Measurements from ENCODE around the gene PTTG1IP2. TPM values are rescaled to one million over a fixed set of nuclear protein-coding genes. Genes with fewer than 3 reads are reported as not detected.

Gene PTTG1IP2
- total RNA-seq, 1 experiment from 2014 or later: not detected

DNA sequence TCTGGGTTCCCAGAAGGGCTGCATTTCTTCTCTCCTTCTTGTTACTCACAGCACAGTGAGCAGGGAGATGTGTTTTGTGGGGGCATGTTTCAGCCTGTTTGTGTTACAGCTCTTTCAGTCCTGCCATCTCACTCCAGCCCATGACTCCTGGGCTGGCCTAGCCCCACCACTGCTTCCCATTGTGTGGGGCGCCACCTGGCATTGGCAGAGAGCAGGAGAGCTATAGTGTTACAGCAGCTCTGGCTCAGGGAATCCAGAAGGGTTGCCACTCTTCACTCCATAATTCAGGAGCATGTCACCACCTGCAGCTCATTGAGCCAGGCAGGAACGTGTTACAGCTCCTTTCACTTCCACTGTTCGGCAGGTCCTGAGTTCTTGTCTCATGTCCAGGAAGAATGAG lies 36.2 kb upstream of the PTTG1IP2 start:
- Histone ChIP-seq H3K4me3 (replicated peaks in 1 of 2; ENCODE audit: low read depth in 1 of 2, low read length in 2 of 2) (no peak overlapping the region), H3K79me2 (ENCODE audit: insufficient read depth, low read length) (no peaks in the 10 kb centered on the region), H3K9me2 (ENCODE audit: insufficient read depth) (no peaks in the 10 kb centered on the region), H3K36me3 (ENCODE audit: control insufficient read depth in 1 of 2, insufficient read depth in 2 of 2, low read length in 2 of 2) (no peaks in the 10 kb centered on the region), H2AFZ (ENCODE audit: low read depth, low read length, poor library complexity, severe bottlenecking) (no peak overlapping the region), H3K9me3 (ENCODE audit: control insufficient read depth in 1 of 2, insufficient read depth in 1 of 2, low read depth in 1 of 2, low read length in 2 of 2) (no peaks in the 10 kb centered on the region), H3K9ac (ENCODE audit: low read length) (no peak overlapping the region), H3K27ac (ENCODE audit: low read depth, low read length) (no peak overlapping the region), H3K4me2 (ENCODE audit: low read length) (no peak overlapping the region), H4K20me1 (ENCODE audit: insufficient read depth) (no peaks in the 10 kb centered on the region), H3K4me1 (ENCODE audit: control insufficient read depth in 1 of 2, insufficient read depth in 2 of 2, low read length in 2 of 2) (no peaks in the 10 kb centered on the region), H3K27me3 (ENCODE audit: insufficient read depth, low read length) (no peaks in the 10 kb centered on the region)
- no peak for ATAC-seq
- intact Hi-C loops (cut with micrococcal nuclease): no loop called here
- DNase-seq (ENCODE audit: low read depth, low spot score): no peak
- TF ChIP-seq REST (IDR thresholded peaks at IDR 0.05; ENCODE audit: low read depth) (no peak), SP1 (IDR thresholded peaks at IDR 0.05; ENCODE audit: low read depth) (no peak), ZFX (IDR thresholded peaks at IDR 0.05) (no peak), ZNF274 (IDR thresholded peaks at IDR 0.05; ENCODE audit: low read depth, low read length) (no peak), ELF1 (IDR thresholded peaks at IDR 0.05; ENCODE audit: borderline replicate concordance, low read depth) (no peak), POLR2A (IDR thresholded peaks at IDR 0.05; ENCODE audit: borderline replicate concordance, extremely low read depth, insufficient read depth, insufficient read length) (no peak), CEBPB (IDR thresholded peaks at IDR 0.05; ENCODE audit: low read depth) (no peak), TCF7L2 (IDR thresholded peaks at IDR 0.05; ENCODE audit: borderline replicate concordance, extremely low read depth, insufficient read depth, insufficient read length) (no peak), CBX3 (IDR thresholded peaks at IDR 0.05; ENCODE audit: low read depth) (no peak), SRF (IDR thresholded peaks at IDR 0.05; ENCODE audit: low read depth) (no peak), RAD21 (IDR thresholded peaks at IDR 0.05; ENCODE audit: low read depth) (no peak), JUND (IDR thresholded peaks at IDR 0.05) (no peak), SIN3A (IDR thresholded peaks at IDR 0.05; ENCODE audit: low read depth) (no peak), POLR2AphosphoS5 (IDR thresholded peaks at IDR 0.05; ENCODE audit: low read depth, low read length) (no peak), EGR1 (IDR thresholded peaks at IDR 0.05; ENCODE audit: low read depth) (no peak), MAX (IDR thresholded peaks at IDR 0.05) (no peak), YY1 (IDR thresholded peaks at IDR 0.05; ENCODE audit: extremely low read depth, insufficient replicate concordance, low read depth, low read length) (no peak), FOSL1 (IDR thresholded peaks at IDR 0.05; ENCODE audit: low read depth) (no peak)
- TF ChIP-seq, protein P1, sequence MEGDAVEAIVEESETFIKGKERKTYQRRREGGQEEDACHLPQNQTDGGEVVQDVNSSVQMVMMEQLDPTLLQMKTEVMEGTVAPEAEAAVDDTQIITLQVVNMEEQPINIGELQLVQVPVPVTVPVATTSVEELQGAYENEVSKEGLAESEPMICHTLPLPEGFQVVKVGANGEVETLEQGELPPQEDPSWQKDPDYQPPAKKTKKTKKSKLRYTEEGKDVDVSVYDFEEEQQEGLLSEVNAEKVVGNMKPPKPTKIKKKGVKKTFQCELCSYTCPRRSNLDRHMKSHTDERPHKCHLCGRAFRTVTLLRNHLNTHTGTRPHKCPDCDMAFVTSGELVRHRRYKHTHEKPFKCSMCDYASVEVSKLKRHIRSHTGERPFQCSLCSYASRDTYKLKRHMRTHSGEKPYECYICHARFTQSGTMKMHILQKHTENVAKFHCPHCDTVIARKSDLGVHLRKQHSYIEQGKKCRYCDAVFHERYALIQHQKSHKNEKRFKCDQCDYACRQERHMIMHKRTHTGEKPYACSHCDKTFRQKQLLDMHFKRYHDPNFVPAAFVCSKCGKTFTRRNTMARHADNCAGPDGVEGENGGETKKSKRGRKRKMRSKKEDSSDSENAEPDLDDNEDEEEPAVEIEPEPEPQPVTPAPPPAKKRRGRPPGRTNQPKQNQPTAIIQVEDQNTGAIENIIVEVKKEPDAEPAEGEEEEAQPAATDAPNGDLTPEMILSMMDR (IDR thresholded peaks at IDR 0.05 in 2 of 3, conservative IDR thresholded peaks at IDR 0.05 in 1 of 3; ENCODE audit: borderline replicate concordance in 1 of 3, insufficient read depth in 1 of 3, low read depth in 2 of 3, low read length in 2 of 3): no peak
- TF ChIP-seq, protein P2, sequence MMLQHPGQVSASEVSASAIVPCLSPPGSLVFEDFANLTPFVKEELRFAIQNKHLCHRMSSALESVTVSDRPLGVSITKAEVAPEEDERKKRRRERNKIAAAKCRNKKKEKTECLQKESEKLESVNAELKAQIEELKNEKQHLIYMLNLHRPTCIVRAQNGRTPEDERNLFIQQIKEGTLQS (IDR thresholded peaks at IDR 0.05): no peak
- CTCF ChIA-PET: interaction anchor here (0.7 kb wide), 1 partner anchor 279 kb away, joined by 3 read pairs; the partner anchor contains the start of gene STEAP1
- BruUV-seq (replicated peaks): no TSS peak
- POLR2A ChIA-PET: no interaction called here
- RAD21 ChIA-PET (ENCODE audit: low non-redundant PET in 1 of 2, low total read pairs in 2 of 2, uncharacterized antibody in 2 of 2, unreplicated experiment in 2 of 2): no interaction called here

All from HCT116 (cell line).